ENCODE measurements around the gene TRIP13. TPM values are rescaled to one million over a fixed set of nuclear protein-coding genes. Genes with fewer than 3 reads are reported as not detected.
A peak's percentile ranks its signal among the peaks of the same experiment; 100 is the strongest.
"Not testable (repeated sequence)": the region's sequence is repeated elsewhere in the genome, so short reads cannot be mapped to it uniquely, and the experiment has no call there.

The TRIP13 gene
- total RNA-seq, 2 donors from 2014 or later, result 0.88 to 1.1 TPM

- no peak for DNase-seq
- ATAC-seq, result peak in 1 of 2 donors; percentile 25
- intact Hi-C loops (cut with DNase I), result no loop called here
Observed at GRCh38 chr5:910769-911160, 18.1 kb downstream of the TRIP13 start.

- ATAC-seq (no peak), DNase-seq (no peak)
- intact Hi-C loops (cut with DNase I), result no loop called here
Observed at GRCh38 chr5:911601-912000, 18.9 kb downstream of the TRIP13 start.

- ATAC-seq, result peak in 1 of 2 donors; percentile 9
- DNase-seq, result no peak
- intact Hi-C loops (cut with DNase I), result no loop called here
Observed at GRCh38 chr5:912280-913091, 19.8 kb downstream of the TRIP13 start.

- intact Hi-C loops (cut with DNase I), result no loop called here
- DNase-seq (no peak), ATAC-seq (no peak)
Observed at GRCh38 chr5:914174-914573, 21.5 kb downstream of the TRIP13 start.

GRCh38 chr5:914612-915011 is 21.9 kb downstream of the TRIP13 start:
- DNase-seq, result no peak
- intact Hi-C loops (cut with DNase I), result no loop called here
- ATAC-seq, result no peak

- ATAC-seq; DNase-seq; intact Hi-C loops (cut with DNase I): not testable (repeated sequence)
Observed at GRCh38 chr5:915346-915745, 22.7 kb downstream of the TRIP13 start.

GRCh38 chr5:915946-916345 is 23.3 kb downstream of the TRIP13 start:
- intact Hi-C loops (cut with DNase I), result no loop called here
- no peak for DNase-seq
- no peak for ATAC-seq

GRCh38 chr5:916441-917293 is 24.0 kb downstream of the TRIP13 start:
- intact Hi-C loops (cut with DNase I), result no loop called here
- DNase-seq, result no peak
- peak in 1 of 2 donors; percentile 40 for ATAC-seq

GRCh38 chr5:918717-919116 is 26.0 kb downstream of the TRIP13 start:
- DNase-seq; ATAC-seq; intact Hi-C loops (cut with DNase I): not testable (repeated sequence)

GRCh38 chr5:919356-920000 is 26.8 kb downstream of the TRIP13 start:
- intact Hi-C loops (cut with DNase I), result no loop called here
- ATAC-seq, result no peak
- no peak for DNase-seq

GRCh38 chr5:920321-920720 is 27.6 kb downstream of the TRIP13 start:
- no peak for ATAC-seq
- DNase-seq, result no peak
- intact Hi-C loops (cut with DNase I), result loop anchor here (5.0 to 10.0 kb wide), 4 partner anchors 74 to 252 kb away; no protein-coding TSS in a partner anchor

- DNase-seq (no peak), ATAC-seq (no peak)
- intact Hi-C loops (cut with DNase I), result loop anchor here (5.0 to 10.0 kb wide), 4 partner anchors 73 to 251 kb away; no protein-coding TSS in a partner anchor
Observed at GRCh38 chr5:921456-922435, 29.1 kb downstream of the TRIP13 start.

GRCh38 chr5:922436-923280 is 30.0 kb downstream of the TRIP13 start:
- ATAC-seq (no peak), DNase-seq (no peak)
- intact Hi-C loops (cut with DNase I), result loop anchor here (5.0 to 10.0 kb wide), 4 partner anchors 72 to 250 kb away; no protein-coding TSS in a partner anchor

GRCh38 chr5:923281-923873 is 30.7 kb downstream of the TRIP13 start:
- peak; percentile 89 for DNase-seq
- intact Hi-C loops (cut with DNase I), result loop anchor here (5.0 to 10.0 kb wide), 4 partner anchors 71 to 249 kb away; no protein-coding TSS in a partner anchor

GRCh38 chr5:926417-927171 is 33.9 kb downstream of the TRIP13 start:
- ATAC-seq (peak; percentile 78 to 83), DNase-seq (peak; percentile 48)
- intact Hi-C loops (cut with DNase I), result loop anchor here (10.0 kb wide), 3 partner anchors 68 to 238 kb away; no protein-coding TSS in a partner anchor

More at GRCh38 chr5:923281-923873, 30.7 kb downstream of the TRIP13 start:
- ATAC-seq, result peak; percentile 88 to 91

Measured in left cardiac atrium (tissue), 4 donors.